Fibroblast of villous mesenchyme (primary cell): ENCODE results near the gene SLC6A7. TPM values are rescaled to one million over a fixed set of nuclear protein-coding genes. Genes with fewer than 3 reads are reported as not detected.

ENCODE experiments used
- DNase-seq: peaks from one replicate; pipeline ENCODE4 v3.0.0-alpha.2; 2010; ENCODE audit warnings: low read depth
- H3K4me3 ChIP-seq: 2 replicates; pipeline ENCODE4 v1.5.1; 2011; ENCODE audit warnings: low read depth, mild to moderate bottlenecking, low read length
- CTCF ChIP-seq: IDR thresholded peaks from 2 replicates; pipeline ENCODE4 v1.5.1; 2012; ENCODE audit warnings: low read depth, mild to moderate bottlenecking, low read length; ENCODE audit not compliant: insufficient read depth
- total RNA-seq: library from RNA; depleted of rRNA; stranded (reverse); fragments of >200 nt; gene quantifications from 2 replicates; pipeline ENCODE4 v1.2.3, GENCODE V29; 2012

SLC6A7 gene
- total RNA-seq, 1 donor: under 0.01 TPM

DNA sequence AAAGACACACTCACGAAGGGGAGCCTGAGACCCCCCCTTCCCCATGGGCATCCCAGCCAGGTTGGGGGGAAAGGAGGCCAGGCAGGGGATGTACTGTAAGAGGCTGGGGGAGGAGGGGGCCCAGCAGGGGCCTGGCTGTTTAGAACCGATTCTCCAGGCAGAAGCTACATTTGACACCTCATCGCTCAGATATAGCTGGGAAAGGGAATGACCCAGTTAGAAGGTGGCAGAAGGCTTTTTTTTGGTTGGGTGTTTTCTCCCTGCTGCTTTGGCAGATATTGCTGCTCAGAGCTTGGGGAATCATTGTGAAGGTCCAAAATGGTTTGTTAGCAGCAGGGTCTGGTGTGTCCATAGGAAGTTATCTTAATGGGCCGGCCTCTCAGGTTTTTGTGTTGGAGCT lies 17.3 kb upstream of the SLC6A7 start:
- no peak for TF ChIP-seq CTCF
- no peak overlapping the region for H3K4me3 ChIP-seq
- DNase-seq: no peak

DNA sequence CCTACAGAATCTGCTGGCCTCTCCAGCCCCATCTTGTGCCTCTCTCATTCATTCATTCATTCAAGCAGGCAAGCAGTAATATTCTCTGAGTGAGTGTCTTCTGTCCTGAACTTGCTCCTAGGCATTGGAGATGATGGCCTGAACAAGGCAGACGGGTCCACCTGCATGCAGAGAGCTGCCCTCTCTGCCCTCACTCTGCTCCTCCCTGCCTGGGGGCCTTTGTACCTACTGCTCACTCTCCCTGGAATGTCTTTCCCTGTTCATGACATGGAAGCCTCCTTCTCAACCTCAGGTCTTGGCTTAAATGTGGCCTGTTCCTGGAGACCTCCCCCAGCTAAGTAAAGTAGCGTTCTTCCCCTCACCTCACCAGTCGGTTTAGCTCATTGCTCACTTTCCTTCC lies 16.7 kb upstream of the SLC6A7 start:
- TF ChIP-seq CTCF: no peak
- H3K4me3 ChIP-seq: no peak overlapping the region
- no peak for DNase-seq

DNA sequence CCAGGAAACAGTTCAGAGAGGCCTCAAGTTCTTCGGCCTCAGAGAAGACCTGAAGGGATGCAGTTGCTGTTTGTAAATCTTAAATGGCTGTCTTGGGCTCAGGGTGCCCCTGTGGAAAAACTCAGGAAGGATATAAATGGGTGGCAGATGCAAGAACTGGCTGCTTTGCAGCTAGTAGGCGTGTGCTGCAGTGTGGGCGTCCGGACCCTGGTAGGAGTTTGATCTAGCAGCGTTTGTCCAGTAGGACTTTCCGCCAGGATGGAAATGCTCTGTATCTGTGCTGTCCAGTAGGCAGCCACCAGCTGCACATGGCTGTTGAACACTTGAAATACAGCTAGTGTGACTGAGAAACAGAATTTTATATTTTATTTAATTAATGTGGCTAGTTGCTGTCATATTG lies 15.6 kb upstream of the SLC6A7 start:
- DNase-seq: no peak

GRCh38 chr5:150175076-150175475 lies 14.8 kb upstream of the SLC6A7 start:
- H3K4me3 ChIP-seq: no peak overlapping the region
- no peak for TF ChIP-seq CTCF
- DNase-seq: no peak

More for the DNA sequence above, 15.6 kb upstream of the SLC6A7 start:
- no peak overlapping the region for H3K4me3 ChIP-seq
- no peak for TF ChIP-seq CTCF

GRCh38 chr5:150175536-150175935 lies 14.3 kb upstream of the SLC6A7 start:
- peak; percentile 57 for DNase-seq
- TF ChIP-seq CTCF: peak; percentile 75
- H3K4me3 ChIP-seq: no peak overlapping the region

- TF ChIP-seq CTCF: no peak
- no peak for DNase-seq
- H3K4me3 ChIP-seq: no peak overlapping the region
Measured at GRCh38 chr5:150176745-150177477, 13.0 kb upstream of the SLC6A7 start.

- H3K4me3 ChIP-seq: no peak overlapping the region
- DNase-seq: no peak
- no peak for TF ChIP-seq CTCF
Measured at GRCh38 chr5:150177721-150178120, 12.1 kb upstream of the SLC6A7 start.
